Measurements from ENCODE around the gene SRRM3. TPM values are rescaled to one million over a fixed set of nuclear protein-coding genes. Genes with fewer than 3 reads are reported as not detected.
"Not testable (repeated sequence)": the region's sequence is repeated elsewhere in the genome, so short reads cannot be mapped to it uniquely, and the experiment has no call there.

SRRM3 gene
- total RNA-seq, 2 experiments from 2014 or later, result not detected

GRCh38 chr7:76233538-76234281, 32.0 kb downstream of the SRRM3 start:
- no peak for DNase-seq
- Mint-ChIP-seq H3K4me3 (no peak overlapping the region), H3K36me3 (no peaks in the 10 kb centered on the region), H3K27me3 (peaks cover 81% of the 10 kb centered on the region), H3K27ac (no peak overlapping the region), H3K4me1 (peaks cover 2% of the 10 kb centered on the region), H3K9me3 (no peaks in the 10 kb centered on the region)

GRCh38 chr7:76234282-76234584, 32.5 kb downstream of the SRRM3 start:
- Mint-ChIP-seq H3K4me1 (peaks cover 2% of the 10 kb centered on the region), H3K9me3 (no peaks in the 10 kb centered on the region), H3K27ac (no peak overlapping the region), H3K36me3 (no peaks in the 10 kb centered on the region), H3K27me3 (peaks cover 83% of the 10 kb centered on the region), H3K4me3 (no peak overlapping the region)
- no peak for DNase-seq

GRCh38 chr7:76234931-76235441, 33.3 kb downstream of the SRRM3 start:
- H3K4me1 Mint-ChIP-seq, result peaks cover 2% of the 10 kb centered on the region
- no peaks in the 10 kb centered on the region for H3K36me3 Mint-ChIP-seq
- peak overlapping the region; percentile 50 for H3K4me3 Mint-ChIP-seq
- peak; percentile 80 for DNase-seq
- H3K27ac Mint-ChIP-seq, result no peak overlapping the region
- no peaks in the 10 kb centered on the region for H3K9me3 Mint-ChIP-seq
- peaks cover 80% of the 10 kb centered on the region for H3K27me3 Mint-ChIP-seq

GRCh38 chr7:76236224-76236623, 34.5 kb downstream of the SRRM3 start:
- no peak for DNase-seq
- Mint-ChIP-seq H3K36me3 (no peaks in the 10 kb centered on the region), H3K4me1 (peaks cover 2% of the 10 kb centered on the region), H3K27me3 (peaks cover 71% of the 10 kb centered on the region), H3K9me3 (no peaks in the 10 kb centered on the region), H3K27ac (no peak overlapping the region), H3K4me3 (no peak overlapping the region)

- H3K4me3 Mint-ChIP-seq, result no peak overlapping the region
- H3K36me3 Mint-ChIP-seq, result no peaks in the 10 kb centered on the region
- H3K27ac Mint-ChIP-seq, result no peak overlapping the region
- no peak for DNase-seq
- peaks cover 2% of the 10 kb centered on the region for H3K4me1 Mint-ChIP-seq
- H3K9me3 Mint-ChIP-seq, result no peaks in the 10 kb centered on the region
- peaks cover 50% of the 10 kb centered on the region for H3K27me3 Mint-ChIP-seq
Measured at GRCh38 chr7:76238326-76238725, 36.6 kb downstream of the SRRM3 start.

- Mint-ChIP-seq H3K4me1 (no peaks in the 10 kb centered on the region), H3K4me3 (no peak overlapping the region), H3K36me3 (no peaks in the 10 kb centered on the region), H3K27me3 (peaks cover 25% of the 10 kb centered on the region), H3K9me3 (no peaks in the 10 kb centered on the region), H3K27ac (no peak overlapping the region)
- no peak for DNase-seq
Measured at GRCh38 chr7:76241141-76241540, 39.4 kb downstream of the SRRM3 start.

- H3K27ac Mint-ChIP-seq, H3K36me3 Mint-ChIP-seq, DNase-seq, H3K9me3 Mint-ChIP-seq, H3K4me3 Mint-ChIP-seq, H3K4me1 Mint-ChIP-seq: not testable (repeated sequence)
- H3K27me3 Mint-ChIP-seq, result peaks cover 14% of the 10 kb centered on the region
Measured at GRCh38 chr7:76242517-76243063, 40.9 kb downstream of the SRRM3 start.

GRCh38 chr7:76244781-76245391, 43.2 kb downstream of the SRRM3 start:
- Mint-ChIP-seq H3K4me1 (no peaks in the 10 kb centered on the region), H3K9me3 (no peaks in the 10 kb centered on the region), H3K27ac (no peak overlapping the region), H3K27me3 (peaks cover 6% of the 10 kb centered on the region), H3K4me3 (no peak overlapping the region), H3K36me3 (no peaks in the 10 kb centered on the region)
- DNase-seq, result no peak

GRCh38 chr7:76246804-76247389, 45.2 kb downstream of the SRRM3 start:
- no peaks in the 10 kb centered on the region for H3K9me3 Mint-ChIP-seq
- no peak overlapping the region for H3K4me3 Mint-ChIP-seq
- no peaks in the 10 kb centered on the region for H3K4me1 Mint-ChIP-seq
- no peaks in the 10 kb centered on the region for H3K36me3 Mint-ChIP-seq
- DNase-seq, result no peak
- peaks cover 6% of the 10 kb centered on the region for H3K27me3 Mint-ChIP-seq
- no peak overlapping the region for H3K27ac Mint-ChIP-seq

- no peaks in the 10 kb centered on the region for H3K9me3 Mint-ChIP-seq
- H3K27ac Mint-ChIP-seq, result no peak overlapping the region
- no peak overlapping the region for H3K4me3 Mint-ChIP-seq
- peaks cover 6% of the 10 kb centered on the region for H3K27me3 Mint-ChIP-seq
- no peaks in the 10 kb centered on the region for H3K36me3 Mint-ChIP-seq
- no peaks in the 10 kb centered on the region for H3K4me1 Mint-ChIP-seq
- no peak for DNase-seq
Measured at GRCh38 chr7:76247938-76248337, 46.2 kb downstream of the SRRM3 start.

GRCh38 chr7:76252021-76252420, 50.3 kb downstream of the SRRM3 start:
- H3K27me3 Mint-ChIP-seq, result peaks cover 6% of the 10 kb centered on the region
- H3K4me3 Mint-ChIP-seq, result no peak overlapping the region
- H3K36me3 Mint-ChIP-seq, result no peaks in the 10 kb centered on the region
- H3K27ac Mint-ChIP-seq, result no peak overlapping the region
- H3K4me1 Mint-ChIP-seq, result no peaks in the 10 kb centered on the region
- no peaks in the 10 kb centered on the region for H3K9me3 Mint-ChIP-seq
- DNase-seq, result no peak

- Mint-ChIP-seq H3K27ac (no peak overlapping the region), H3K4me1 (no peaks in the 10 kb centered on the region), H3K27me3 (peaks cover 23% of the 10 kb centered on the region), H3K36me3 (no peaks in the 10 kb centered on the region), H3K9me3 (no peaks in the 10 kb centered on the region), H3K4me3 (no peak overlapping the region)
- no peak for DNase-seq
Measured at GRCh38 chr7:76254781-76255180, 53.1 kb downstream of the SRRM3 start.

GRCh38 chr7:76257973-76258372, 56.3 kb downstream of the SRRM3 start:
- Mint-ChIP-seq H3K27me3 (peaks cover 47% of the 10 kb centered on the region), H3K27ac (no peak overlapping the region), H3K4me3 (no peak overlapping the region), H3K9me3 (no peaks in the 10 kb centered on the region), H3K36me3 (no peaks in the 10 kb centered on the region), H3K4me1 (no peaks in the 10 kb centered on the region)
- no peak for DNase-seq

GRCh38 chr7:76259124-76260093, 57.7 kb downstream of the SRRM3 start:
- Mint-ChIP-seq H3K27me3 (peaks cover 54% of the 10 kb centered on the region), H3K4me3 (no peak overlapping the region), H3K36me3 (no peaks in the 10 kb centered on the region), H3K9me3 (no peaks in the 10 kb centered on the region), H3K27ac (no peak overlapping the region), H3K4me1 (no peaks in the 10 kb centered on the region)
- DNase-seq, result no peak
